HG02981 (cell line): Measurements from ENCODE around the gene LIMK2.
"Not testable (repeated sequence)": the region's sequence is repeated elsewhere in the genome, so short reads cannot be mapped to it uniquely, and the experiment has no call there.

Source experiments
- ATAC-seq: cut with Tn5 transposase; IDR thresholded peaks from one replicate; pipeline ENCODE4 v1.9.1; 2021; ENCODE audit warnings: mild to moderate bottlenecking, moderate library complexity; ENCODE audit not compliant: unreplicated experiment

The LIMK2 gene

GRCh38 chr22:31241936-31242335 lies 29.8 kb downstream of the LIMK2 start:
- no peak for ATAC-seq

- no peak for ATAC-seq
Observed at GRCh38 chr22:31243339-31244045, 31.4 kb downstream of the LIMK2 start.

GRCh38 chr22:31244046-31244942 lies 32.2 kb downstream of the LIMK2 start:
- no peak for ATAC-seq

- no peak for ATAC-seq
Observed at GRCh38 chr22:31244943-31245451, 32.9 kb downstream of the LIMK2 start.

- ATAC-seq: not testable (repeated sequence)
Observed at GRCh38 chr22:31245998-31246397, 33.9 kb downstream of the LIMK2 start.

DNA sequence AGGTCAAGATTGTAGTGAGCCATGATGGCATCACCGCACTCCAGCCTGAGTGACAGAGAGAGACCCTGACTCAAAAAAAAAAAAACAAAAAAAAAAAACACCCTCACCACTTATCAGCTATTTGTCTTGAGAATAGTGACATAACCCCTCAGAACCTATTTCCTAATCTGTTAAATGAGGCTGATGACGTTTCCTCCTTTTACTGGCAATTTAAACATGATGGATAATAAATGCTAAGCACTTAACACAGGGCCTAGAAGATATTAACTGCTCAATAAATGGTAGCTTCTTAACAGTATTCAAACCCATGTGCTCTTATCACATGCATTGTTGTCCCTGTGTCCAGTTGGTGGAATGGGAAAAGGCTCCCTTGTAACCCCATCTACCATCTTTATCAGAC lies 34.6 kb downstream of the LIMK2 start:
- ATAC-seq: no peak

DNA sequence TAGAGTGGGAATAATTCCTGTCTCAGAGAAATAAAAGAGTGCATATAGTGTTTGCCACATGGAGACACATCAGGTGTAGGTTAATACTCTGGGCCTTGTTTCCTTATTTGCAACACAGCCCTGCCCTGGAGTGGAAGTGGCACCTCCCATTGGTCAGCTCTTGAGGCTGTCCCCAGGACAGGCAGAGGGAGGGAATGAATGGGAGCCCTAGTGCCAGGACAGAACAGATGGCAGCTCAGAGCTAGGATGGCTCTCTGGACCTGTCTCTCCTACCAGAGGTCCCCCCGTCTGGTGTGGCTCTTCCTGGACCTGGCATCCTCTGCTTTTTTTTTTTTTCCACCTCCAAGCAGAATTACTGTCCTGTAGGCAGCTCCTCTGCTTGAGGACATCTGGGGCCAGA lies 35.6 kb downstream of the LIMK2 start:
- ATAC-seq: no peak

DNA sequence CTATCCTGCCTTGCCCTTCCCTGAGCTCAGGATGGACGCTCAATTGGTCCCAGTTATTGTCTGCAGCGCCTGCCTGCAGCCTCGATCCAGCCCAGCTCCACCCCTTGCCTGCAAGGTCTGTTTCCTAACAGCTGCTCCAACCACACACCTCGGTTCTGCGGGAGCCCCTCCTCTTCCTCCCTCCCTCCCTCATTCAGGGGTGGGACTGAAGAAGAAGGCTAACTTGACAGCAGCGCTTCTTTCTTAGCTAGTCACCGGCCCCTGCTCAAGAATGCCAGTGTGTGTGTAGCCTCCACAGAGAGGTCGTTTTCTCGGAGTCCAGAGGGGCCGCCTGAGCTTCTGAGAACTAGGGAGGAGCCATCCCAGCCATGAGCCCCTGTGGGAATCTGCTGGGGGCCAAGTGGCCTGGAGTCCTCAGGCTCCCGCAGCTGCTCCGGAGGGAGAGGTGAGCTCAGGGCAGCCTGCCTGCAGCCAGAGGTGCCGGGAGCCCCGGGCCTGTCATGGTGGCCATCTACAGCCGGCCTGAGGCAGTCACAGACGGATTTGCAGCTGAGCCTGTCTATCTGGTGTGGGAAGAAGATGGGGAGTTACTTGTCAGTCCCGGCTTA lies 36.1 kb downstream of the LIMK2 start:
- ATAC-seq: no peak

DNA sequence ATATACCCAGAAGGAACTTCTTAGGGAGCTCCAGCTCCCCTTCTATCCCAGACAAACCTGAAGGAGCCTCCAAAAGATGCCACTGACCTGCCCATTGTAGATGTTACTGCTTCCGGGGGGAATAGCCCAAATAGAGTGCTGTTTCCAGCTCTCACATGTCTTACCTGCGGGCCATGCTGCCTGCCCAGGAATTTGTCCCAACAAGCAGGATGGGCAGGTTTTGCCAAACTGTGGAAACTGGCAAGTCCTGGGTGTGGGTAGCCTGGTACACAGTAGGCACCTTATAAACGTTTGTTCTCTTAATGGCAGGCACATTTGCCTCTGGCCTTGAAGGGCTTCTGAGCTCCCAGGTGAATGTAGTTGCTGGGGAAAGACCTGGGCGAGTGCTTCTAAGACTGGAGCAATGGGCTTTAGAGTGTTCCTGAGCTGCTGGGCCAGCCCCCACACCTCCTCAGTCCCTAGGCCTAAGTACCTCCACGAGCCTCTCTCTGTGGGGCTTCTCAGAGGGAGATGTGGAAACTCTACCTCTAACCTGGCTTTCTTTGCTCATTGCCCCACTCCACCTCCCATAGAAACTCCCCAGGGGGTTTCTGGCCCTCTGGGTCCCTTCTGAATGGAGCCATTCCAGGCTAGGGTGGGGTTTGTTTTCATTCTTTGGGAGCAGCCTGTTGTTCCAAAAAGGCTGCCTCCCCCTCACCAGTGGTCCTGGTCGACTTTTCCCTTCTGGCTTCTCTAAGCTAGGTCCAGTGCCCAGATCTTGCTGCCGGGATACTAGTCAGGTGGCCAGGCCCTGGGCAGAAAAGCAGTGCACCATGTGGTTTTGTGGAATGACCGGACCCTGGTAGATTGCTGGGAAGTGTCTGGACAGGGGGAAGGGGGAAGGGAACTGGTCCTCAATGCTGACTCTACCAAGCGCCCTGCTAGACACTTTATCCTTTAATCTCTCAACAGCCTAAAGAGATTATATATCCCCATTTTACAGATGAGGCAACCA lies 37.2 kb downstream of the LIMK2 start:
- no peak for ATAC-seq

- no peak for ATAC-seq
Observed at GRCh38 chr22:31250740-31251600, 38.9 kb downstream of the LIMK2 start.

GRCh38 chr22:31253949-31254348 lies 41.9 kb downstream of the LIMK2 start:
- no peak for ATAC-seq

DNA sequence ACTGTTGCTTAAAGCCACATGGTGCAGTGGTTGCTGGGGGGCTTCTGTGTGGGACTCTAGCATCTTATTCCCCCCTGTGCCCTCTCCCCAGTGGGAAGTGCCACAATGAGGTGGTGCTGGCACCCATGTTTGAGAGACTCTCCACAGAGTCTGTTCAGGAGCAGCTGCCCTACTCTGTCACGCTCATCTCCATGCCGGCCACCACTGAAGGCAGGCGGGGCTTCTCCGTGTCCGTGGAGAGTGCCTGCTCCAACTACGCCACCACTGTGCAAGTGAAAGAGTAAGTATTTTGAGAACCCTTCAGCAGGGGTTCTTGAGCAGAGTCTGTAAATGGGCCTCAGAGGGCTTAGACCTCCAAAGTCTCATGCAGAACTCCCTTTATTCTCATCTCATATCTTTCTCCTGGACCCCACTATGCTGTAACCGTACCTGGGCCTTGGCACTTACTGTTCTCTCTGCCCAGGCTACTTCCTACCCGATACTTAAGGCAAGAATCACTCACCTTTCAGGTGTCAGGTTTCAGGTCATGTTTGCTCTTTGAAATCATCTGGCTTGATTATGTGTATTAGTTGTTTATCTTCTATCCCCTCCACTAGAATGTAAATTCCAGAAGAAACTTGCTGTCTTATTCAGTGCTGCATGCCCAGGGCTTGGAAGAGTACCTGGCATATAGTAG lies 47.8 kb downstream of the LIMK2 start:
- ATAC-seq: no peak

DNA sequence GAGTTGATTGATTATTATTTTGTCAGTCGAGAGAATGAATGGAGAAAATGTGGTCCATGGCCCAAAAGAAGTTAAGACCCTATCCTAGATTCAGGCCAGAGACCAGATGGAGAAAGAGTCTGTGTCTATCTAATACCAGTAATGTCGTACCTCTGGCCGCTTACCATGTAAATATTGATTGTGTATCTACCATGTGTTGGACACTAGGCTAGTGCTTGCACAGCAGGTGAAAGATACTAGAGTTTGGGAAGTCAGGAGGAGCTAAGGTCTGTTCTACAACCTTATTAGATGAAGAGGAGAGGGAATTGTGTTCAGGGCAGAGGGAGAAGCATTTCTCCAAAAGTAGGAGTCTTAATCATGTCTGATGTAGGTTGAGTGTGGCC lies 48.4 kb downstream of the LIMK2 start:
- ATAC-seq: no peak

- no peak for ATAC-seq
Observed at GRCh38 chr22:31262312-31263133, 50.4 kb downstream of the LIMK2 start.

GRCh38 chr22:31263896-31264640 lies 52.0 kb downstream of the LIMK2 start:
- no peak for ATAC-seq

GRCh38 chr22:31268281-31268680 lies 56.2 kb downstream of the LIMK2 start:
- ATAC-seq: no peak

DNA sequence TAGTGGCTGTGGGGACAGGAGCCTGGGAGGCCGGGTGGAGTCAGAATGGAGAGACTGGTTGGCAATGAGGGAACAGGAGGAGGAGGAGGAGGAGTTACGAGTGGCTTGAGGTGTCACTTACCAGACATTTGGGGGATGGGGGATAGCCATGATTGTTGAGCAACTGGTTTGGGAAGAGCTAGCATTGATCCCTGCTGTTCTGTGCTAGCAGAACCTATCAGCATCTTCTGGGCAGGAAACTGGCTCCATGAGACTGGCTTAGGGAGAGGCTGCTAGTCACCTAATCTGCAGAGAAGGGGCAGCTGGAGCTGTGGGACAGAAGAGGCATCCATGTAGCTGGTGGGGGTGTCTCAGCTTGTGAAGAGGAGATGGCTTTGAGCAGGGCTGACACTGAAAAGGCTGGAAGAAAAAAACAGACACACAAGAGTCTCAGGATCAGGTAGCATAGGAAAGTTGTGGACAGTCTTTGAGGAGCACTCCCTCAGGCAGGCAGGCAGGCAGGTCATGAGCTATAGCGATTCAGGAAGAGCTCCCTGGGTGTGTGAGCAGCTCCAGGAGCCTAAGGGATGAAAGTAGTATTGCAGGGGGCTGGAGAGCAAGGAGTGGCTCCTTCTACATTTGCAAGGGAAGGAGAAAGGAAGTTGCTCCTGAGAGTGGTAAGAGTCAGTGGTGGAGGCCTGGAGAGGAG lies 57.9 kb downstream of the LIMK2 start:
- no peak for ATAC-seq
